ENCODE data around the gene ZNF230. TPM values are rescaled to one million over a fixed set of nuclear protein-coding genes. Genes with fewer than 3 reads are reported as not detected.

Gene ZNF230
- total RNA-seq (2021) (4.0 and 4.8 TPM in 2 replicates), Bru-seq, nascent RNA (percentile 44 among the genes with signal in this experiment), BruChase-seq, experiment 1, labeled RNA remaining after a 2-hour chase (percentile 49 among the genes with signal in this experiment), BruChase-seq, experiment 2, labeled RNA remaining after a 6-hour chase (percentile 40 among the genes with signal in this experiment)
- long read RNA-seq, full-length matches to known transcripts = 6 of 7 reads
- long read RNA-seq, partial matches to known transcripts = 0 of 7 reads
- long read RNA-seq, other reads (novel, unspliced or antisense) = 1 of 7 reads

DNA sequence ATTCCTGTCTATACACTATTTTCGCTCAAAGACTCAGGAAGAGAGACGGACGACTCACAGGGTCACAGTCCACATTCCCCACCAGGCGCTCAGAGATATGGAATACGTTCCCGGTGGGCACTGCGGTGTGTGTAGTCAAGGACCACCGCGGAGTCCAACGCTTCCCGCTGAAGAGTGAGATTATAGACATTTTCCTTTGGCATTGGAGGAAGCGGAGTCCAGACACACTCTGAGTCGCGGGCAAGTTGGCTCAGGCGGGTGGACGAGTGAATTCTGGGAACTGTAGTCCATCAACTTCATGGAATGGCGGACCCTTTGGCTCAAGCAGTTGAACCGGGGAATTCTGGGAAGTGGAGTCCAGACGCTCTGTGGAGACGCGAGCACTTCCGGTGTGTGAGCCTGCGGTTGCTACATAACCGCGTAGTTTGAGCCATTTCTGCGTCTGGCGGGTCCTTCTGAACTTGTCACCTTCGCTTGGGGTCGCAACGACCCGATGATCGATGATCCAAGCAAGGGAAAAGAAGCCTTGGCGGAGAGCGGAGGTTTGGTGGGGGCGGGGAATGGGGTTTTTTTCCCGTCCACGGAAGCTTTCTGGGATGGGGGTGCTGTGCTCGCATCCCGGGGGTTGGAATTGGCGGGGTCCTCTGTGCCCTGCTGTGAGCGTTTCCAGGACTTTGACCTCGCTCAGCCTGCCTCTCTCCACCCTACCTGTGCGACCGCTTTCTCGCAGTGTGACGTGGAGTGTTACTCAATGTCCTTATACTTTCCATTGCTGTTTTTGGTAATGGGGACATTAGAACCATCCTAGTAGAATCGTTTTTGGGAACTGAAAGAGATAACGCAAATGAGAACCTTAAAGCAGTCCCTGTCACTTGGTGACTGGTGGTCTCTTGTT is at the start of gene ZNF230:
Gene ZNF230, plus strand, starts transcription at position 392 of the 895 bp plus-strand sequence. CDS start 4,122 bp downstream, outside the sequence.
- Histone ChIP-seq H3K4me1 (replicated peaks; ENCODE audit: insufficient read depth) (peaks cover 13% of the 10 kb centered on the region), H2AFZ (peak within 1 kb of the TSS; percentile 96), H3K36me3 (ENCODE audit: low read depth) (peaks cover 8% of the 10 kb centered on the region; the same call in 1 of the 2 replicates), H3F3A (ENCODE audit: insufficient read depth, low read depth) (no peaks in the 10 kb centered on the region), H3K9me2 (ENCODE audit: insufficient read depth) (no peaks in the 10 kb centered on the region), H3K27me3 (ENCODE audit: insufficient read depth, low read depth) (no peaks in the 10 kb centered on the region), H3K9me3 (ENCODE audit: insufficient read depth, low read depth) (peaks cover 6% of the 10 kb centered on the region; the same call in 1 of the 2 replicates), H3K27ac (no peak within 1 kb of the TSS), H3K4me2 (peak within 1 kb of the TSS; percentile 82), H4K20me1 (ENCODE audit: insufficient read depth) (no peaks in the 10 kb centered on the region), H3K79me2 (ENCODE audit: low read depth) (0 out of 2 replicates have a peak, but pooled peaks cover 3% of the 10 kb centered on the region), H3K4me3 (peak within 1 kb of the TSS; percentile 86)
- BruUV-seq (replicated peaks) = TSS peak; percentile 85
- DNase-seq = peak; percentile 79 to 94
- TF ChIP-seq EZH2 (IDR thresholded peaks at IDR 0.05; ENCODE audit: low read depth) = no peak
- TF ChIP-seq, protein P1, sequence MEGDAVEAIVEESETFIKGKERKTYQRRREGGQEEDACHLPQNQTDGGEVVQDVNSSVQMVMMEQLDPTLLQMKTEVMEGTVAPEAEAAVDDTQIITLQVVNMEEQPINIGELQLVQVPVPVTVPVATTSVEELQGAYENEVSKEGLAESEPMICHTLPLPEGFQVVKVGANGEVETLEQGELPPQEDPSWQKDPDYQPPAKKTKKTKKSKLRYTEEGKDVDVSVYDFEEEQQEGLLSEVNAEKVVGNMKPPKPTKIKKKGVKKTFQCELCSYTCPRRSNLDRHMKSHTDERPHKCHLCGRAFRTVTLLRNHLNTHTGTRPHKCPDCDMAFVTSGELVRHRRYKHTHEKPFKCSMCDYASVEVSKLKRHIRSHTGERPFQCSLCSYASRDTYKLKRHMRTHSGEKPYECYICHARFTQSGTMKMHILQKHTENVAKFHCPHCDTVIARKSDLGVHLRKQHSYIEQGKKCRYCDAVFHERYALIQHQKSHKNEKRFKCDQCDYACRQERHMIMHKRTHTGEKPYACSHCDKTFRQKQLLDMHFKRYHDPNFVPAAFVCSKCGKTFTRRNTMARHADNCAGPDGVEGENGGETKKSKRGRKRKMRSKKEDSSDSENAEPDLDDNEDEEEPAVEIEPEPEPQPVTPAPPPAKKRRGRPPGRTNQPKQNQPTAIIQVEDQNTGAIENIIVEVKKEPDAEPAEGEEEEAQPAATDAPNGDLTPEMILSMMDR (conservative IDR thresholded peaks at IDR 0.05) = no peak
- POLR2A ChIA-PET (ENCODE audit: unreplicated experiment) = no interaction called here
- intact Hi-C loops (cut with micrococcal nuclease; ENCODE audit: unreplicated experiment) = loop anchor here (1.0 to 2.0 kb wide), 4 partner anchors 19 to 52 kb away; partner anchors contain the start of genes ZNF155, ZNF221 and ZNF222
- CTCF ChIA-PET = no interaction called here

DNA sequence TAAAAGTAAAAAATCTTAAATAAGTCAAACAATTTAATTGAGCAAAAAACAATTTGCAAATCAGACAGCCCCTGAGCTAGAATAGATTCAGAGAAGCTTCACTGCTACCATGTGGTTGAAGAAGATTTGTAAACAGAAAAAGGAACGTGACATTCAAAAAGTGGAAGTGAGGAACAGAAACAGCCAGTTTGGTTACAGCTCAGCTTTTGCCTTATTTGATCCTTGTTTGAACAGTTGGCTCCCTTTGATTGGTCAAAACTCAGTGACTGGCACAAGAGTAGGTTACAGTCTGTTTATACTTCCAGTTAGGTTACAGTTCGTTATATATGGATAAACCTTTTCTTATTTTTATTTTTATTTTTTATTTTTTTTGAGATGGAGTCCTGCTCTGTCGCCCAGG is 45.9 kb upstream of the ZNF230 start:
- Histone ChIP-seq H2AFZ (no peak overlapping the region), H3F3A (ENCODE audit: insufficient read depth, low read depth) (no peaks in the 10 kb centered on the region), H3K4me1 (replicated peaks; ENCODE audit: insufficient read depth) (no peaks in the 10 kb centered on the region), H3K27ac (no peak overlapping the region), H3K27me3 (ENCODE audit: insufficient read depth, low read depth) (no peaks in the 10 kb centered on the region), H3K9me3 (ENCODE audit: insufficient read depth, low read depth) (peaks cover 17% of the 10 kb centered on the region), H4K20me1 (ENCODE audit: insufficient read depth) (no peaks in the 10 kb centered on the region), H3K79me2 (ENCODE audit: low read depth) (no peaks in the 10 kb centered on the region), H3K4me2 (no peak overlapping the region), H3K9me2 (ENCODE audit: insufficient read depth) (no peaks in the 10 kb centered on the region), H3K4me3 (no peak overlapping the region), H3K36me3 (ENCODE audit: low read depth) (no peaks in the 10 kb centered on the region)
- ChIA-PET CTCF (no interaction called here), POLR2A (ENCODE audit: unreplicated experiment) (no interaction called here)
- BruUV-seq (replicated peaks) = no TSS peak
- DNase-seq = no peak
- TF ChIP-seq EZH2 (IDR thresholded peaks at IDR 0.05; ENCODE audit: low read depth) = no peak
- TF ChIP-seq, protein P1 (conservative IDR thresholded peaks at IDR 0.05) = no peak
- intact Hi-C loops (cut with micrococcal nuclease; ENCODE audit: unreplicated experiment) = no loop called here

DNA sequence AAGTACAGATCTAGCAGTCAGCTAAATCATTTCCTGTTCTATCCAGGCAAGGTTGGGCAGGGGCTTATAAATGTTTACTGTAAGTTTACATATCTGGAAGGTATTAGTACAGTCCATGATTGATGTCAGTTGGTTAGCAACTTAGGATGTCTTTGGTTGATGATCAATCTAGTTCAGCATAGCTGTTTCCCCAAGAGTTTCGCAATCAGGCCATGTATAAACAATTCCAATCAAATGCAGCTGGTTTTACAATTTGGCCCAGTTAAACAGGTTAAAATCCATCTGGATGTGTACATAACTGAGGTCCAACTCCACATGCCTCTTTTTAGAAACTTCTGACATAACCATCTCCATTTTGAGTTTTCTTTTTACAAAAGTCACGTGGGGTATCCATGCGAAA is 44.9 kb upstream of the ZNF230 start:
- H3K36me3 ChIP-seq (ENCODE audit: low read depth) = no peaks in the 10 kb centered on the region
- no peak for DNase-seq
- no peaks in the 10 kb centered on the region for H3K9me2 ChIP-seq (ENCODE audit: insufficient read depth)
- H3K27ac ChIP-seq = no peak overlapping the region
- ChIA-PET CTCF (no interaction called here), POLR2A (ENCODE audit: unreplicated experiment) (no interaction called here)
- H3K9me3 ChIP-seq (ENCODE audit: insufficient read depth, low read depth) = peaks cover 11% of the 10 kb centered on the region
- H4K20me1 ChIP-seq (ENCODE audit: insufficient read depth) = no peaks in the 10 kb centered on the region
- no peaks in the 10 kb centered on the region for H3K27me3 ChIP-seq (ENCODE audit: insufficient read depth, low read depth)
- TF ChIP-seq, protein P1 (conservative IDR thresholded peaks at IDR 0.05) = no peak
- TF ChIP-seq EZH2 (IDR thresholded peaks at IDR 0.05; ENCODE audit: low read depth) = no peak
- H3K4me1 ChIP-seq (replicated peaks; ENCODE audit: insufficient read depth) = no peaks in the 10 kb centered on the region
- no TSS peak for BruUV-seq (replicated peaks)
- no peaks in the 10 kb centered on the region for H3F3A ChIP-seq (ENCODE audit: insufficient read depth, low read depth)
- no peak overlapping the region for H2AFZ ChIP-seq
- H3K4me3 ChIP-seq = no peak overlapping the region
- H3K4me2 ChIP-seq = no peak overlapping the region
- no peaks in the 10 kb centered on the region for H3K79me2 ChIP-seq (ENCODE audit: low read depth)
- intact Hi-C loops (cut with micrococcal nuclease; ENCODE audit: unreplicated experiment) = no loop called here
